ENCODE measurements around the gene AGMO. TPM values are rescaled to one million over a fixed set of nuclear protein-coding genes. Genes with fewer than 3 reads are reported as not detected.

The AGMO gene
- total RNA-seq, 3 donors from 2014 or later, result 1.4 to 4.3 (median 1.6) TPM

DNA sequence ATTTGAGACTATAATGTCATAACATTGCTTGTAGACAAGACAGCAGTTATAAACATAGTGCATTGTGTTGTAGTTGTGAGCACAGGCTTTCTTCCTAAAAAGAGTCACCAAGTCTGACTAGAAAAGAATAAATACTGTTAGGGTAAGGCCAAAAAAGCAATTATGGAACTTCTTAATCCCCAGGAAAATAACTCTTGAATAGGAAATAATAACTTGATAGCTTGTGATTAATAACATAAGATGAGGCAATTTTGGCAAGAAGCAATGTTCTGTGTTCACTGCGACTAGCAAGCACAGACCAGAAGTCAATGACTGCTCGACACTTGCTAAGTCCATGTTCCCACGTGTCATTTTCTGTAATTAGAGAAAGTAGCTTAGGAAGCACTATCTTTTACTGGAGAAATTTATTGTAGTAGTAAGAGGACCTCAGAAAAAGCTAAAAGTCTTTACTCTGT, 97.1 kb downstream of the AGMO start:
- no peak for DNase-seq (ENCODE audit: low spot score in 2 of 2)
- Histone ChIP-seq H3K4me3 (no peak overlapping the region), H3K4me1 (no peaks in the 10 kb centered on the region), H3K9me3 (no peaks in the 10 kb centered on the region), H3K27me3 (no peaks in the 10 kb centered on the region), H3K27ac (peak overlapping the region in 1 of 2 donors; percentile 55), H3K36me3 (no peaks in the 10 kb centered on the region)
- intact Hi-C loops (cut with DNase I; ENCODE audit: low total_unique reads), result no loop called here
- TF ChIP-seq CTCF (IDR thresholded peaks at IDR 0.05) (no peak), POLR2A (IDR thresholded peaks at IDR 0.05) (no peak), POLR2AphosphoS5 (IDR thresholded peaks at IDR 0.05) (no peak)

DNA sequence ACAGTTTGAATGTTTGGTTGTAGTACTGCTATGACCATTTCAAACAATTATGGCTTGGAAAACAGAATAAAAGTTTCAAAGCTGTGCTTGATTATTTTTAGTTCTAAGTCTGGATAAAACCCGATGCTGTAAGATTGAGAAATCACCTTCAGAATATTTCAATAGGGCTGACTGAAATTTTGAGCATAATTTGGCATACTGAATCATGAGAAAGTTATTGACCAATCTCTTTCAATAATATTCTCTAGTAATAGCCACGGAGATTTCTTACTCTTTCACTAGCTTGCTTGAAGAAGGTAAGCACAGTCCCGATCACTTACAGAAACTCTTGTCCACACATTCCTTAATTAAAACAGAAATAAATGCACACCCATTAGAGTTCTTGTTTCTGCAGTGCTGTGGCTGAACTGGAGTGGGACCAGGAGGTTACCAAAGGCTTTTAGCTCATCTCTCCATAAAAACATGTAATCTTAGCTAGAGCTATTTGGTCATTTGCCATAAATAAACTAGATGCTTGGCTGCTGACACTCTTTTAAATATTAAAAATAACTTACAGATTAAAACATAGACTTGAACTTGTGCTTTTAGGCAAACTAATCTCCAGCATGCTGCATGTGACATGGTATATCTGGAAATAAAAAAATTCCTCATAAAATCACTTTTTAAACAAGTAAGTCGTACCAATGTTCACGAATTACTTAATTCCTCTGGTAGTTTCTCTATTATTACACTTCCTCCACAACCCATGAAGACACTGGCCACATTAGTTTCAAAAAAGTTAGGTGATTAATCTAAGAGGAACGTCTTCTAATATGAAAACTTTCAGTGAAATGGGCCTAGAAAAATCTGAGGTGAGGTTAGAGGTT, 97.8 kb downstream of the AGMO start:
- Histone ChIP-seq H3K27ac (peak overlapping the region; percentile 5 to 55), H3K4me3 (no peak overlapping the region), H3K36me3 (no peaks in the 10 kb centered on the region), H3K27me3 (no peaks in the 10 kb centered on the region), H3K9me3 (no peaks in the 10 kb centered on the region), H3K4me1 (no peaks in the 10 kb centered on the region)
- no peak for TF ChIP-seq POLR2AphosphoS5 (IDR thresholded peaks at IDR 0.05)
- DNase-seq (ENCODE audit: low spot score in 2 of 2), result no peak
- intact Hi-C loops (cut with DNase I; ENCODE audit: low total_unique reads), result no loop called here

DNA sequence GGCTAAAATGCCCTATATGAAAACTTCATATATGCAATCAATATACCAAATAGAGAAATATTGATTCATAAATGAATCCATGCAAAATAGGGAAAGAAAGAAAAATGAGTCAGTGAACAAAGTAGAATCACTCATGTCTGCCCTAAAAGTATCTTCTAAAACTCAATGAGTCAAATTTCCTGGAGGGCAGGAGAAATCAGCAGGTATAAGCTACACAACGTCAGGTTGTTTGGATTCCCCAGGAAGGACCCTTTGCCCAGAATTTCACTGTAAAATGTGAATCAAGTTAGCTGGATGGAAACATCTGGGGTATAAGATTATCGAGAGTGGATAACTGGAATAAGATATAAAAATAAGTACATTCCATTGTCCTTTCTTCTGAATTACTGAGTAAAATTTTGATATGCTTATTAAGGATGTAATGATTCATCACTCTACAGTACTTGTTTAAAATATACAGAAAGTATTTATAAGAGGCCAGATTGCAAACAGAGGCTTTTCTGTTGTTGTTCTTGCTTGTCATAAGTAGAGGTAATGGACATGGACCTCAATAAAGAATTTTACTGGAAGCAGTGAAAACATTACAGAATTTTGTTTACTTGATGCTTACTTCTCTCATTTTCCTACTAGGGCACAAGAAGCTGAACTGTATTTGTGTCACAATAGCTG, 99.0 kb downstream of the AGMO start:
- H3K27ac ChIP-seq, result no peak overlapping the region
- H3K27me3 ChIP-seq, result no peaks in the 10 kb centered on the region
- intact Hi-C loops (cut with DNase I; ENCODE audit: low total_unique reads), result no loop called here
- no peaks in the 10 kb centered on the region for H3K9me3 ChIP-seq
- H3K4me3 ChIP-seq, result no peak overlapping the region
- H3K36me3 ChIP-seq, result no peaks in the 10 kb centered on the region
- DNase-seq (ENCODE audit: low spot score in 2 of 2), result no peak
- H3K4me1 ChIP-seq, result no peaks in the 10 kb centered on the region
- TF ChIP-seq CTCF (IDR thresholded peaks at IDR 0.05) (no peak), POLR2A (IDR thresholded peaks at IDR 0.05) (no peak), POLR2AphosphoS5 (IDR thresholded peaks at IDR 0.05) (no peak)

- TF ChIP-seq POLR2A (IDR thresholded peaks at IDR 0.05) (no peak), POLR2AphosphoS5 (IDR thresholded peaks at IDR 0.05) (no peak), CTCF (IDR thresholded peaks at IDR 0.05) (no peak)
- Histone ChIP-seq H3K27ac (no peak overlapping the region), H3K4me1 (no peaks in the 10 kb centered on the region)
Measured at GRCh38 chr7:15461576-15461975, 100.2 kb downstream of the AGMO start.

GRCh38 chr7:15459018-15459615, 102.7 kb downstream of the AGMO start:
- Histone ChIP-seq H3K27me3 (no peaks in the 10 kb centered on the region), H3K9me3 (no peaks in the 10 kb centered on the region), H3K4me3 (no peak overlapping the region), H3K36me3 (no peaks in the 10 kb centered on the region), H3K27ac (no peak overlapping the region), H3K4me1 (no peaks in the 10 kb centered on the region)
- no peak for TF ChIP-seq CTCF (IDR thresholded peaks at IDR 0.05)
- TF ChIP-seq POLR2A (IDR thresholded peaks at IDR 0.05), result no peak
- TF ChIP-seq POLR2AphosphoS5 (IDR thresholded peaks at IDR 0.05), result no peak
- DNase-seq (ENCODE audit: low spot score in 2 of 2), result no peak
- intact Hi-C loops (cut with DNase I; ENCODE audit: low total_unique reads), result no loop called here

More at GRCh38 chr7:15461576-15461975, 100.2 kb downstream of the AGMO start:
- intact Hi-C loops (cut with DNase I; ENCODE audit: low total_unique reads), result no loop called here
- Histone ChIP-seq H3K9me3 (no peaks in the 10 kb centered on the region), H3K27me3 (no peaks in the 10 kb centered on the region), H3K36me3 (no peaks in the 10 kb centered on the region), H3K4me3 (no peak overlapping the region)
- no peak for DNase-seq (ENCODE audit: low spot score in 2 of 2)

All from breast epithelium (tissue), 4 donors.